IMR-90 (cell line): ENCODE data around the gene SLC49A4.

Source experiments
- CEBPB ChIP-seq: IDR thresholded peaks from 2 replicates; pipeline ENCODE4 v1.6.1; 2012; ENCODE audit warnings: low read depth, low read length, improper control_type of control experiment
- CHD1 ChIP-seq: IDR thresholded peaks from 2 replicates; pipeline ENCODE4 v1.6.1; 2012; ENCODE audit warnings: low read depth, low read length, improper control_type of control experiment
- FOS ChIP-seq: fragments of 150-350 bp; IDR thresholded peaks from 2 replicates; pipeline ENCODE4 v1.6.1; 2016; ENCODE audit warnings: low read depth, low read length
- MAZ ChIP-seq: IDR thresholded peaks from 2 replicates; pipeline ENCODE4 v1.6.1; 2012; ENCODE audit warnings: low read depth, mild to moderate bottlenecking, low read length, improper control_type of control experiment, moderate library complexity, borderline replicate concordance
- MXI1 ChIP-seq: IDR thresholded peaks from 2 replicates; pipeline ENCODE4 v1.6.1; 2012; ENCODE audit warnings: low read depth, mild to moderate bottlenecking, low read length, moderate library complexity, borderline replicate concordance
- NFE2L2 ChIP-seq: fragments of 150-350 bp; IDR thresholded peaks from 2 replicates; pipeline ENCODE4 v1.6.1; 2016; ENCODE audit warnings: low read depth, mild to moderate bottlenecking, low read length
- POLR2A ChIP-seq: IDR thresholded peaks from 2 replicates; pipeline ENCODE4 v1.6.1; 2012; ENCODE audit warnings: mild to moderate bottlenecking, low read depth, low read length
- RAD21 ChIP-seq: IDR thresholded peaks from 2 replicates; pipeline ENCODE4 v1.6.1; 2012; ENCODE audit warnings: low read length, improper control_type of control experiment
- RCOR1 ChIP-seq: IDR thresholded peaks from 2 replicates; pipeline ENCODE4 v1.6.1; 2012; ENCODE audit warnings: mild to moderate bottlenecking, low read length, improper control_type of control experiment; ENCODE audit not compliant: insufficient replicate concordance
- RFX5 ChIP-seq: IDR thresholded peaks from 2 replicates; pipeline ENCODE4 v1.8.0; 2012; ENCODE audit warnings: low read depth, mild to moderate bottlenecking, low read length, moderate library complexity
- SMC3 ChIP-seq: fragments of 150-350 bp; IDR thresholded peaks from 2 replicates; pipeline ENCODE4 v1.6.1; 2016; ENCODE audit warnings: low read depth, mild to moderate bottlenecking, antibody characterized with exemption, low read length, moderate library complexity
- TF ChIP-seq, protein P1 (sequence below): conservative IDR thresholded peaks from 2 replicates; pipeline ENCODE4 v1.5.1; 2012; ENCODE audit warnings: mild to moderate bottlenecking, low read depth, low read length, improper control_type of control experiment
- TF ChIP-seq, protein P2 (sequence below): fragments of 150-350 bp; IDR thresholded peaks from 2 replicates; pipeline ENCODE4 v1.6.1; 2016; ENCODE audit warnings: low read depth, mild to moderate bottlenecking, low read length, moderate library complexity, borderline replicate concordance
- TF ChIP-seq, protein P3 (sequence below): fragments of 150-350 bp; IDR thresholded peaks from 2 replicates; pipeline ENCODE4 v1.6.1; 2017; ENCODE audit warnings: mild to moderate bottlenecking, antibody characterized with exemption, low read length, low read depth

DNA sequence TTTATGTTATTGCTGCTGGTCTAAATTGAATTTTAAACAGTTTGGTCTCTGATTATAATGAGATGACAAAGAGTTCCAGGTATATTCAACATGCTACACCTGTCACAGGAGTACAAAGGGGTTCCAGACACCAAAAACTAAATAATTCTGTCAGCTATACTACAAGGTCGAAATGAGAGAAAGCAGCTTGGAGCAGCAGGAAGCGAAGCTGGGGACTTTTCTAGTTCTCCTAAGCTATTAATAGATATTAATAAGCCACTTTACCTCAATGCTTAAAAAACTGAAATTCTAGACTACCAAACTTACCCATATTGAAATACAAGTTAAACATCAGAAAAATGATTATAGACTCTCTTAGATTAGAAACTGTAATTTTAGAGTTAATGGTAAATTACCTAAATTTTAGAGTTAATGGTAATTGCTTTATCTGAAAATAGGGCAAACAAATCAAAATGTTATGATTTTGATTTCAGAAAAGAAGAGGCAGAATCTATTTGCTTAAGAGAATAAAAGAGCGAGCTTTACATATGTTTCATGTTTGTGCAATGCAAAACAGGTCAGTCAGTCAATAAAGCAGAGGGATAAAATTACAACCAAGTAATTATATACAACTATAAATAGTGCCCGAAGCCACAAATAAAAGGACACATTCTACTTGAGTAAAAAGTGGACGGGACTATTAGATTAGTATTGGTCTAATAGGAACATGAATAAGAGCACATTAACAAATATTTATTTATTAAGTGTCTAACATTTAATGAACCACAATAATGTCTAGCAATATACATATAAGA, 18.0 kb upstream of the SLC49A4 start:
- TF ChIP-seq, protein P1, sequence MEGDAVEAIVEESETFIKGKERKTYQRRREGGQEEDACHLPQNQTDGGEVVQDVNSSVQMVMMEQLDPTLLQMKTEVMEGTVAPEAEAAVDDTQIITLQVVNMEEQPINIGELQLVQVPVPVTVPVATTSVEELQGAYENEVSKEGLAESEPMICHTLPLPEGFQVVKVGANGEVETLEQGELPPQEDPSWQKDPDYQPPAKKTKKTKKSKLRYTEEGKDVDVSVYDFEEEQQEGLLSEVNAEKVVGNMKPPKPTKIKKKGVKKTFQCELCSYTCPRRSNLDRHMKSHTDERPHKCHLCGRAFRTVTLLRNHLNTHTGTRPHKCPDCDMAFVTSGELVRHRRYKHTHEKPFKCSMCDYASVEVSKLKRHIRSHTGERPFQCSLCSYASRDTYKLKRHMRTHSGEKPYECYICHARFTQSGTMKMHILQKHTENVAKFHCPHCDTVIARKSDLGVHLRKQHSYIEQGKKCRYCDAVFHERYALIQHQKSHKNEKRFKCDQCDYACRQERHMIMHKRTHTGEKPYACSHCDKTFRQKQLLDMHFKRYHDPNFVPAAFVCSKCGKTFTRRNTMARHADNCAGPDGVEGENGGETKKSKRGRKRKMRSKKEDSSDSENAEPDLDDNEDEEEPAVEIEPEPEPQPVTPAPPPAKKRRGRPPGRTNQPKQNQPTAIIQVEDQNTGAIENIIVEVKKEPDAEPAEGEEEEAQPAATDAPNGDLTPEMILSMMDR = no peak
- no peak for TF ChIP-seq POLR2A
- TF ChIP-seq CEBPB = no peak
- no peak for TF ChIP-seq RFX5
- no peak for TF ChIP-seq MXI1
- no peak for TF ChIP-seq SMC3
- TF ChIP-seq, protein P2, sequence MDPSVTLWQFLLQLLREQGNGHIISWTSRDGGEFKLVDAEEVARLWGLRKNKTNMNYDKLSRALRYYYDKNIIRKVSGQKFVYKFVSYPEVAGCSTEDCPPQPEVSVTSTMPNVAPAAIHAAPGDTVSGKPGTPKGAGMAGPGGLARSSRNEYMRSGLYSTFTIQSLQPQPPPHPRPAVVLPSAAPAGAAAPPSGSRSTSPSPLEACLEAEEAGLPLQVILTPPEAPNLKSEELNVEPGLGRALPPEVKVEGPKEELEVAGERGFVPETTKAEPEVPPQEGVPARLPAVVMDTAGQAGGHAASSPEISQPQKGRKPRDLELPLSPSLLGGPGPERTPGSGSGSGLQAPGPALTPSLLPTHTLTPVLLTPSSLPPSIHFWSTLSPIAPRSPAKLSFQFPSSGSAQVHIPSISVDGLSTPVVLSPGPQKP = no peak
- TF ChIP-seq, protein P3, sequence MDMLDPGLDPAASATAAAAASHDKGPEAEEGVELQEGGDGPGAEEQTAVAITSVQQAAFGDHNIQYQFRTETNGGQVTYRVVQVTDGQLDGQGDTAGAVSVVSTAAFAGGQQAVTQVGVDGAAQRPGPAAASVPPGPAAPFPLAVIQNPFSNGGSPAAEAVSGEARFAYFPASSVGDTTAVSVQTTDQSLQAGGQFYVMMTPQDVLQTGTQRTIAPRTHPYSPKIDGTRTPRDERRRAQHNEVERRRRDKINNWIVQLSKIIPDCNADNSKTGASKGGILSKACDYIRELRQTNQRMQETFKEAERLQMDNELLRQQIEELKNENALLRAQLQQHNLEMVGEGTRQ = no peak
- no peak for TF ChIP-seq CHD1
- TF ChIP-seq RAD21 = no peak
- TF ChIP-seq NFE2L2 = no peak
- TF ChIP-seq MAZ = no peak
- no peak for TF ChIP-seq FOS
- no peak for TF ChIP-seq RCOR1
